ENCODE results near the gene CD3E.
"Not testable (repeated sequence)": the region's sequence is repeated elsewhere in the genome, so short reads cannot be mapped to it uniquely, and the experiment has no call there.

CD3E gene

DNA sequence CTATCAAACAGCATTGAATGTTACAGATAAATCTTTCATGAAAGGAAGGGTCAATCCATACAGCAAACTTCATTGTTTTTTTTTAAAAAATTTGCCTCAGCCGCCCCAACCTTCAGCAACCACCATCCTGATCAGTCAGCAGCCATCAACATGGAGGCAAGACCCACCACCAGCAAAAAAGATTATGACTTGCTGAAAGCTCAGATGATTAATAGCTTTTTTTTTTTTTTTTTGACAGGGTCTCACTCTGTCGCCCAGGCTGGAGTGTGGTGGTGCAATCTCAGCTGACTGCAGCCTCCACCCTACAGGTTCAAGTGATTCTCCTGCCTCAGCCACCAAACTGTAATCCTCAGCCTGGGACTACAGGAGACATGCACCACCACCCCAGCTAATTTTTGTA, 18.0 kb upstream of the CD3E start:
- intact Hi-C loops (cut with DNase I): no loop called here
- no peak for DNase-seq

DNA sequence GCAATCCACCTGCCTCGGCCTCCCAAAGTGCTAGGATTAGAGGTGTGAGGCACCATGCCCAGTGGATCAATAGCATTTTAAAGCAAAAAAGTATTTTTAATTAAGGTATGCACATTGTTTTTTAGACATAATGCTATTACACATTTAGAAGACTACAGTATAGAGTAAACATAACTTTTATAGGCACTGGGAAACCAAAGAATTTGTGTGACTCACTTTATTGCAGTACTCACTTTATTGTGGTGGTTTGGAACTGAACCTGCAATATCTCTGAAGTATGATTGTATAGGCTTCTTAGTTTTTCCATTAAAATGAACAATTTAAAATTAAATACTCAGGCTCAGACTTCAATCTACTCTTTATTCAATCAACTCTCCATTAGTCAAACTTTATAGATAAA, 17.5 kb upstream of the CD3E start:
- intact Hi-C loops (cut with DNase I): no loop called here
- no peak for DNase-seq

DNA sequence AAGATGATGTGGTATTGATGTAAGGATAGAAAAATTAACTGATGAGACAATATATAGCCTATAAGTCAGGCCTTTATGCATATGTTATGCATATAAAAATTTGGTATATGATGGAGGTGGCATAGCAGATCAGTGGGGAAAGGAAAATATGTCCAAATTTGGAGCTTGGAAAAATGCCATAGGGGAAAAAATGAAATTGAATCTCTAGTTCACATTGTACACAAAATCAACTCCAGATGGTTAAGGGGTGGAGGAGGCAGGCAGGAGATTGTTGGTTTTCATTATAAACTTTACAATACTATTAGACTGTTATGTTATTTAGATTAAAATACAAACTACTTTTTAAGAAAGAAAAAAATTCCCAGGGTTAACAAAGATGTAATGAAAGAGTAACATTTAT, 15.1 kb upstream of the CD3E start:
- intact Hi-C loops (cut with DNase I): no loop called here
- no peak for DNase-seq

- peak in 18 of 42 donors; percentile 8 to 46 (median 18) for DNase-seq
- intact Hi-C loops (cut with DNase I): no loop called here
Measured at GRCh38 chr11:118290923-118291322, 13.6 kb upstream of the CD3E start.

DNA sequence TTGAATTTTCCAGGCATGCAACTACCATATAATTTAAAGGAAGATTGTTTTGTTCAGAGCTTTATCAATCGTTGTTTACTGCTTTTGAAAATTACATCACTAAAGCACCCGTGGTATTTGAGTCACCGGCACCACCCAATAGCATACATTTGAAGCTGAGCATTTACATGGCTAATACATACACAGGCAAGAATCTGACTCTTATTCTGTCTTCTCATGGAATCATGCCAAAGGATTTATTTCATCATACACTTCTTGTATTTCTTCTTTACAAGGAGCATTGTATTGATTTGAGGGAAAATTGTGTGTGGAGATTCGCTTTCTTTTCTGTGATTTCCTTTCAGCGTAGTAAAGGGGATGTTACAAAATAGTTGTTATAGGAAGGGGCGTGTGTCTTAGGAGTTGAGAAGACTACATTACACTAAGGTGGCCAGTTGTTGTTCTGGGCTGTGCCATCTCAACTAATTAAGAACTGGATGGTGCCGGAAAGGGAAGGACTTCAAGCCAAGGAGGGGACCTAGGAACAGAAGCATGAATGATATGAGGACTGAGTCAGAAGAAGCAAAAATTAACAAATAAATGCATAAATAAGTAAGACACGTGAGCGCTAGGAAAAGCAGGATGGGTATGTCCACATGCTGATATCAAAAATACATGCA, 12.9 kb upstream of the CD3E start:
- intact Hi-C loops (cut with DNase I): no loop called here
- DNase-seq: no peak

GRCh38 chr11:118294053-118294452, 10.5 kb upstream of the CD3E start:
- DNase-seq: no peak
- intact Hi-C loops (cut with DNase I): no loop called here

DNA sequence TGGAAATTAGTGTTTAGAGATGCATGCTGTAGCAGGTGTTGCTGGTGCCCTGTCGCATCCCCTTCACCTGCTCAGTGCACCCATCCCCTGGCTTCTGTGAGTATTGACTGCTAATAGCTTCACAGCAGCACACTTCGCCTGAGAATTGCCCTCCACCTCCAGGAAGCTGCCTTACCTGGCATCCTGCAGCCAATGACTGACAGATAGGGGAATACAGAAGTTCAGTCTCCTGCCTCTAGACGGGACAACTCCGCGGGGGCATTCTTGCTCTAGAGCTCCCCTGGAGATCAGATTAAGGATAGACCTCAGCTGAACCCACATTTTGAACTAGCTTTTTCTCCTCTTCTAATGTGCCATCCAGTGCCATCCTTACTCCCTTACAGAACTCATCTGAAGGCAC, 9.3 kb upstream of the CD3E start:
- intact Hi-C loops (cut with DNase I): no loop called here
- no peak for DNase-seq

DNA sequence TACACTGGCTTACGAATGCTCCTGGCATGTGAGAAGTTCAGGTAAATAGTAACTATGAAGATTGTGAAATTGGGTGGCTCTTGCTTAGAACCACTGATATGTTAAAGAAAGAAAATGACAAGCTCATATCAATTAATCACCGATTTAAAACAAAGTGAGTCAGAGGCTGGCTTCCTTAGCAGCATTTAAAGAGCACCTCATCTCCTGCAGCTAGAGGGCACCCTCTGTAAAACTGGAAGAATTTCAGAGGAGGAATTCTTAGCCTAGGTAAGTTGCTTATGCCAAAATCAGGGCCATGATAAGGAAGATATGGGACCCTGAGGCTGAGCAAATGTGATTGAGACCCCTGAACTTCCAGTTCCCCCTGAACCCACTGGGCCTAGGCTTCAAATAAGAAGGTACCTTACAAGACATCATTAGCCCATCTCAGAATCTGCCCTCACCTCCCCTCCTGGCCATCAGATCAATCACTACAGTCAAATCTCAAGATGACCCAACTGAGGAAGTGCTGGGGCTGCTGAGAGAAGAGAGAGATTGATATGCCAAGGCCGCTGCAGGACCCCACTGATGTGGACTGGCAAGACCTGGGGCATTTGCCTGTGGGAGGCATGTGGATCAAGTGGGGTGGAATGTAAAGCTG, 8.6 kb upstream of the CD3E start:
- intact Hi-C loops (cut with DNase I): no loop called here
- peak in 9 of 42 donors; percentile 15 to 39 (median 24) for DNase-seq

GRCh38 chr11:118301600-118302195, 2.8 kb upstream of the CD3E start:
- DNase-seq: no peak
- intact Hi-C loops (cut with DNase I): no loop called here

- intact Hi-C loops (cut with DNase I): no loop called here
- DNase-seq: peak in 1 of 42 donors; percentile 4
Measured at GRCh38 chr11:118304227-118304567, 333 bp upstream of the CD3E start.

GRCh38 chr11:118305726-118306125, 1.2 kb downstream of the CD3E start:
- DNase-seq: peak in 1 of 42 donors; percentile 18
- intact Hi-C loops (cut with DNase I): no loop called here

DNA sequence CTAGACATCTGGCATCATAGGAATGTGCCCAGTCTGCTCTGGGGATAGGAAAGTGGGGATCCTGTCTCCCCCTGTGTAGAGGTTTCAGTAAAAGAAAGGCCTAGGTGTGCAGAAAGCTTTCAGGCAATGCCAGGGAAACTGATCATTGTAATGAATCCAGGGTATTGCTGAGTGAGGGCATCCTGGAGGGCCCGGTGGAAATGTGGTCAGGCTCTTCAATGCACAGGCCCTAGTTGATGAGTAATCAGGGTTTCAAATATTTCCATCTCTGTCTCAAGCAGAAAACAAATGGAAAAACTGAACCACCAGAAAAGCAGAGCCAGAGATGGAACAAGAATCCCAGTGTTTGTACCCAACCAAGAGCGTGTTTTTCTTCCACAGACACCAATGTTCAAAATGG, 2.0 kb downstream of the CD3E start:
- intact Hi-C loops (cut with DNase I): no loop called here
- peak in 1 of 42 donors; percentile 4 for DNase-seq

- DNase-seq; intact Hi-C loops (cut with DNase I): not testable (repeated sequence)
Measured at GRCh38 chr11:118308995-118309528, 4.5 kb downstream of the CD3E start.

GRCh38 chr11:118310271-118310670, 5.7 kb downstream of the CD3E start:
- DNase-seq: no peak
- intact Hi-C loops (cut with DNase I): no loop called here

DNA sequence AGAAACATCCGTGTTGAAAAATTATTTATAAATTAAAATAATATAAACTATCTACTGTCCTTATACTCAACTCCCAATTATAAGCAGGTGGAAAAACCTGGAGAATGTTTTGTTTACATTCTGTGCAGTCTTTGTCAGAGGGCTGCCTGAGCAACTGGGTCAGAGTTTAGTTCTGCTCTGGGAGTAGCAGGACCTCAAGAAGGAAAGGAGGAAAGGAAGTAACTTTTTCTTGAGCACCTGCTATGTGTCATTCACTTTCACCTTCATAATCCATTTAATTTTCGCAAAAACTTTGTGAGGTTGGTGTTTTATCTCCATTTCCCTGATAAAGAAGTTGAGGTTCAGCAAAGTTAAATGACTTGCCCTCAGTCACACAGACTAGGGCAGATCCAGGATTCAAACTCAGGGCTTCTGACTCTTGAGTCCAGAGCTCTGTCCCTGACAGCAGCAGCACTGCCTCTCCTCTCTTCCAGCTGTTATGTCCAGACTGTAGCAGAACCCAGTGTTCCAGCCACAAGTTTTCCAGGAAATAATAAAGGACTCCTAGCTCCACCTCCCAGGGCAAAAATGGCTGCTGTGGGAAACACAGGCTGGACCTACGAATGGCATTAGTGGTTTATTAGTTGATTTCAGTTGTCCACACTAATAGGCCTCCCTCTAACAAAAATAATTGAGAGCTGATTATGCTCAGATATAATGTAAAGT, 6.4 kb downstream of the CD3E start:
- DNase-seq: no peak
- intact Hi-C loops (cut with DNase I): no loop called here

DNA sequence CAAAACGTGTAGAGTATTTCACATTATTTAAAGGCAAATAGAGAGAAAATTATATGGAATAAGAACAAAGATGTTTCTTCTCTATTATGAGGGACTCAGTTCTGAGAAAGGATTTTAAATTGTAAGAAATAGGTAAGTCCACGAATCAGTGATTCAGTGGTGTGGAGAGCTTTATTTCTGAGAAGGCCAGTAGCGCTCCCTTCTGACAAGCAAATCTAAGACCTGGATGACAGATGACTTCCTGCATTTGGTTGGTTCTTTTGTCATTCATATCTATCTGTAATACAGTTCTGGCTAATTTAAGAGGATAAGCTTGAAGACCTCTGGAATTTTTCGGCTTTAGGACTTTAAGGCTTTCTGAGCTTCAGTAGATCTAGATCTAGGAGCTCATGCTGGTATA, 7.0 kb downstream of the CD3E start:
- intact Hi-C loops (cut with DNase I): no loop called here
- DNase-seq: no peak

GRCh38 chr11:118312328-118312727, 7.8 kb downstream of the CD3E start:
- intact Hi-C loops (cut with DNase I): no loop called here
- no peak for DNase-seq

GRCh38 chr11:118313242-118313641, 8.7 kb downstream of the CD3E start:
- no peak for DNase-seq
- intact Hi-C loops (cut with DNase I): no loop called here

DNA sequence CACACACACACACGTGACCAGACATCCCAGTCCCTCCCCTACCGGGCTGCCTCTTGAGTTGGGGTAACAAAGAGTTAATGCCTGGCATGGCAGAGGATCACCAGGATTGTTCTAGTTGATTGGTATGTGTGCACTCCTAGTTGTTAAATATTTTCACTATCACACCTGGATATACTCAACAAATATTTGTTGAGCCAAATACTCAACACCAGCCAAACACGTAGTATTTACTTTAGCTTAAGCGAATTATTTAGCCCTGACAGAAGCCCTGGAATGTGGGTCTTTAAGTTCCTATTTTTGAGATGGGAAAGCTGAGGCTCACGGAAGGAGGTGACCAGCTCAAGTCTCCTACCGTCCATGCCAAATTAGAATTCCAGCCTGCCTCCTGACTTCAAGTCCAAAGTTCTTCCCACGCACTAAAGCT, 10.5 kb downstream of the CD3E start:
- no peak for DNase-seq
- intact Hi-C loops (cut with DNase I): no loop called here

DNA sequence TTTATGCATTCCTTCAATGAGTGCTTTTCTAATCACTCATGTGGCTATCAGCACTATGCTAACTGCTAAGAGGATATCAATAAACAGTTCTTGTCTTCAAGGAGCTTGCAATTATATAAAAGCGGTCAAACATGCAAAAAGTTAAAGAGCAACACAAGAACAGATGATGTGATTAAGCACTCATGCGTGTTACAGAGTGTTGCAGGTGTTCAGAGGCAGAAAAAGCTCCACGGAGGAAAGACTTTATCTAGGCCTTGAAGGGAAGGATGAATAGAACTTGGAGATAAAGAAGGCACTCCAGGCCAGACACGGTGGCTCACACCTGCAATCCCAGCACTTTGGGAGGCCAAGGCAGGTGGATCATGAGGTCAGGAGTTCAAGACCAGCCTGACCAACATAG, 13.6 kb downstream of the CD3E start:
- no peak for DNase-seq
- intact Hi-C loops (cut with DNase I): no loop called here

All from head of caudate nucleus (tissue), 42 donors.